ENCODE measurements around the gene ERMARD. TPM values are rescaled to one million over a fixed set of nuclear protein-coding genes. Genes with fewer than 3 reads are reported as not detected.

ERMARD gene
- total RNA-seq, 1 donor from 2014 or later, result 34.2 TPM

GRCh38 chr6:169828176-169828575, 76.8 kb downstream of the ERMARD start:
- Histone ChIP-seq H3K36me3 (ENCODE audit: control insufficient read depth, insufficient read depth, low read length) (no peaks in the 10 kb centered on the region), H3K27me3 (ENCODE audit: control insufficient read depth, insufficient read depth, low read length) (peaks cover 9% of the 10 kb centered on the region), H3K4me3 (ENCODE audit: low read depth, low read length) (no peak overlapping the region)
- no peak for DNase-seq (ENCODE audit: low read depth)
- TF ChIP-seq, protein P1, sequence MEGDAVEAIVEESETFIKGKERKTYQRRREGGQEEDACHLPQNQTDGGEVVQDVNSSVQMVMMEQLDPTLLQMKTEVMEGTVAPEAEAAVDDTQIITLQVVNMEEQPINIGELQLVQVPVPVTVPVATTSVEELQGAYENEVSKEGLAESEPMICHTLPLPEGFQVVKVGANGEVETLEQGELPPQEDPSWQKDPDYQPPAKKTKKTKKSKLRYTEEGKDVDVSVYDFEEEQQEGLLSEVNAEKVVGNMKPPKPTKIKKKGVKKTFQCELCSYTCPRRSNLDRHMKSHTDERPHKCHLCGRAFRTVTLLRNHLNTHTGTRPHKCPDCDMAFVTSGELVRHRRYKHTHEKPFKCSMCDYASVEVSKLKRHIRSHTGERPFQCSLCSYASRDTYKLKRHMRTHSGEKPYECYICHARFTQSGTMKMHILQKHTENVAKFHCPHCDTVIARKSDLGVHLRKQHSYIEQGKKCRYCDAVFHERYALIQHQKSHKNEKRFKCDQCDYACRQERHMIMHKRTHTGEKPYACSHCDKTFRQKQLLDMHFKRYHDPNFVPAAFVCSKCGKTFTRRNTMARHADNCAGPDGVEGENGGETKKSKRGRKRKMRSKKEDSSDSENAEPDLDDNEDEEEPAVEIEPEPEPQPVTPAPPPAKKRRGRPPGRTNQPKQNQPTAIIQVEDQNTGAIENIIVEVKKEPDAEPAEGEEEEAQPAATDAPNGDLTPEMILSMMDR (IDR thresholded peaks at IDR 0.05; ENCODE audit: insufficient read depth, low read length, poor library complexity, severe bottlenecking), result no peak

DNA sequence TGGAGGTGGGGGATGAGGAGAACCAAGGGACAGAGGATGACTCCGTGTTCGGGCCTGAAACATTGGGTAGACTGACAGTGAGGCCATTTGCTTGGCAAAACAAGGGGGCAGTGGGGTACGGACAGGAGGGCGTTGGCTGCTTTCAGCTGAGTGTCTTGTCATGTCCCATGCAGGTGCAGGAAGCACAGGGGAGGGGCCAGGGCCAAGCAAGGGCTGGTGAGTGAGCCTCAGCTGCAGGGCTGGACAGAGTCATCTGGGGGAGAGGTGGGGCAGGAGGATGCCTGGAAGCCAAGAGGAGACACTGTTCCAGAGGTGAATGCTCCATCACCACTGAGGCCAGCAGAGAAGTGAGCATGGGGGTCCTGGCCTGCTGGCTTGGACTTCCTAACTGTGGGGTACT, 78.4 kb downstream of the ERMARD start:
- H3K27me3 ChIP-seq (ENCODE audit: control insufficient read depth, insufficient read depth, low read length), result peaks cover 9% of the 10 kb centered on the region
- DNase-seq (ENCODE audit: low read depth), result no peak
- no peak overlapping the region for H3K4me3 ChIP-seq (ENCODE audit: low read depth, low read length)
- no peaks in the 10 kb centered on the region for H3K36me3 ChIP-seq (ENCODE audit: control insufficient read depth, insufficient read depth, low read length)
- TF ChIP-seq, protein P1 (IDR thresholded peaks at IDR 0.05; ENCODE audit: insufficient read depth, low read length, poor library complexity, severe bottlenecking), result no peak

GRCh38 chr6:169830876-169831275, 79.5 kb downstream of the ERMARD start:
- DNase-seq (ENCODE audit: low read depth), result no peak
- H3K4me3 ChIP-seq (ENCODE audit: low read depth, low read length), result no peak overlapping the region
- no peaks in the 10 kb centered on the region for H3K36me3 ChIP-seq (ENCODE audit: control insufficient read depth, insufficient read depth, low read length)
- TF ChIP-seq, protein P1 (IDR thresholded peaks at IDR 0.05; ENCODE audit: insufficient read depth, low read length, poor library complexity, severe bottlenecking), result no peak
- peaks cover 9% of the 10 kb centered on the region for H3K27me3 ChIP-seq (ENCODE audit: control insufficient read depth, insufficient read depth, low read length)

Other genes with a start within 250 kb of the ERMARD start
- 27.0 and 34.4 TPM in 2 replicates for gene WDR27, start 49.6 kb upstream of the ERMARD start, total RNA-seq
- gene C6orf120, start 49.5 kb upstream of the ERMARD start, total RNA-seq, result 35.9 and 42.9 TPM in 2 replicates
- 31.3 and 32.7 TPM in 2 replicates for gene PHF10, start 27.1 kb upstream of the ERMARD start, total RNA-seq
- 1.3 and 1.4 TPM in 2 replicates for gene DYNLT2, start 50 bp upstream of the ERMARD start, total RNA-seq

Data from kidney epithelial cell (primary cell).